Ovary (tissue), 3 donors: ENCODE data around the gene CFAP61.

Experiments
- EP300 ChIP-seq: sonication (generic); formaldehyde crosslinking; IDR thresholded peaks from one replicate; pipeline ENCODE4 v1.6.1; 2017; ENCODE audit warnings: antibody characterized with exemption
- POLR2A ChIP-seq: fragments of 450-650 bp; IDR thresholded peaks from one replicate; pipeline ENCODE4 v1.6.1; 2017; ENCODE audit warnings: antibody characterized with exemption, mild to moderate bottlenecking, moderate library complexity
- TF ChIP-seq, protein P1 (sequence below), 3 donors: fragments of 450-650 bp in 2 of 3; fragments of 200-600 bp in 1 of 3; IDR thresholded peaks; one replicate each; pipeline versions ENCODE4 v1.5.1 to v1.8.0; 2016 to 2022; ENCODE audit warnings: antibody characterized with exemption in 3 of 3, mild to moderate bottlenecking in 1 of 3
- donor health status: DM: no; HTN: no; CAD: no.

DNA sequence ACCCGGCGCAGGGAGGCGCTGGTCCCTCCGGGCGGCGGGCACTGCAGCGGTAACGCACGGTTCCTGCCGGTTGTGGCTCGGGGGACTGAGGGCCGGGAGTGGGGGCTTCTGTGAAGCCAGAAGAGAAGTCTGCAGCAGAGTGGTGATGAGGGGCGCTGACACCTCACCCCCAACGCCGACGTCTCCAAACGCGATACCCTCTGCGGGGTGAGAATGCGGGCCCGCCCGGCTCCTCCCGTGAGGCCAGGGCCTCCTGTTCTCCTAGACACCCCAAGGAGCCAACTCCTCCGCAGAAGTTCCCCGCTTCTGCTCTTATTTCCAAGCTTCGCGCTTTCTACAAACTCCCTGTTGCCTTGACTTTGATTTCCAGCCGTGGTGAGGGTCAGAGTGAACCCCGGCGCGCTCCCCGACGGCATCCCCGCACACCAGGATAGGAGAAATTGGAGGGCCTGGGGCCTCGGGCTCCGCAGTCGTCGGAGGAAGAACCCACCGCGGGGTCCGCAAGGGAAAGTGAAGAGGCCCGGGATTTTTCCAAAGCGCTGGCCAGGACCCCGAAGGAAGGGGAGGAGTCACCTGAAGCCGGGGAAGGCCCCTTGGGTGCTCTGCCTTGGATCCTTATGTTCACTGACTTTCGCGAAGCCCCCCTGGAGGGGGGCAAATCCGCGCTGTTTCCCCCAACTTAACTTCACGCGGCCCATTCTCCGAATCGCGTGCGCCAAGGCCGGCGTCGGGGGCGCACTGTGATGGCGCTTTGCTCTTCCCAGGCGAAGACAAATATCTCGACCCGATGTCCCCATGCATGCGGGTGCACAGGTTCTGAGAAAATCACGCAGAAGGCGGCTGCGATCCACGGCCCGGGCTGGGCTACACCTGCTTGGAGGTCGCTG lies 312.5 kb downstream of the CFAP61 start:
- no peak for TF ChIP-seq EP300
- TF ChIP-seq, protein P1, sequence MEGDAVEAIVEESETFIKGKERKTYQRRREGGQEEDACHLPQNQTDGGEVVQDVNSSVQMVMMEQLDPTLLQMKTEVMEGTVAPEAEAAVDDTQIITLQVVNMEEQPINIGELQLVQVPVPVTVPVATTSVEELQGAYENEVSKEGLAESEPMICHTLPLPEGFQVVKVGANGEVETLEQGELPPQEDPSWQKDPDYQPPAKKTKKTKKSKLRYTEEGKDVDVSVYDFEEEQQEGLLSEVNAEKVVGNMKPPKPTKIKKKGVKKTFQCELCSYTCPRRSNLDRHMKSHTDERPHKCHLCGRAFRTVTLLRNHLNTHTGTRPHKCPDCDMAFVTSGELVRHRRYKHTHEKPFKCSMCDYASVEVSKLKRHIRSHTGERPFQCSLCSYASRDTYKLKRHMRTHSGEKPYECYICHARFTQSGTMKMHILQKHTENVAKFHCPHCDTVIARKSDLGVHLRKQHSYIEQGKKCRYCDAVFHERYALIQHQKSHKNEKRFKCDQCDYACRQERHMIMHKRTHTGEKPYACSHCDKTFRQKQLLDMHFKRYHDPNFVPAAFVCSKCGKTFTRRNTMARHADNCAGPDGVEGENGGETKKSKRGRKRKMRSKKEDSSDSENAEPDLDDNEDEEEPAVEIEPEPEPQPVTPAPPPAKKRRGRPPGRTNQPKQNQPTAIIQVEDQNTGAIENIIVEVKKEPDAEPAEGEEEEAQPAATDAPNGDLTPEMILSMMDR (IDR thresholded peaks at IDR 0.05), result no peak
- no peak for TF ChIP-seq POLR2A
